H1 (cell line): ENCODE measurements around the gene TRAPPC8.

ENCODE experiments used
- CTCF ChIP-seq, 3 experiments: IDR thresholded peaks; 1 replicate in 2 of 3; 2 replicates in 1 of 3; pipeline versions ENCODE4 v1.5.1 to v1.6.1; 2011; ENCODE audit warnings: low read length in 3 of 3, mild to moderate bottlenecking in 3 of 3, inconsistent platforms in 2 of 3, low read depth in 1 of 3, moderate library complexity in 1 of 3; ENCODE audit not compliant: insufficient read depth in 1 of 3; ENCODE audit errors: control extremely low read depth in 1 of 3
- JUN ChIP-seq: IDR thresholded peaks from 2 replicates; pipeline ENCODE4 v1.6.1; 2011; ENCODE audit warnings: low read depth, mild to moderate bottlenecking, improper control_type of control experiment, low read length
- SIN3A ChIP-seq, 2 experiments: IDR thresholded peaks in 1 of 2; conservative IDR thresholded peaks in 1 of 2; 2 replicates each; pipeline ENCODE4 v1.6.1; 2011 to 2012; ENCODE audit warnings: low read length in 2 of 2, improper control_type of control experiment in 1 of 2, low read depth in 1 of 2, mild to moderate bottlenecking in 1 of 2

- TF ChIP-seq JUN: no peak
- TF ChIP-seq CTCF (IDR thresholded peaks at IDR 0.05; ENCODE audit: control extremely low read depth in 1 of 3, insufficient read depth in 1 of 3, low read depth in 1 of 3, low read length in 3 of 3): no peak
- no peak for TF ChIP-seq SIN3A (conservative IDR thresholded peaks at IDR 0.05 in 1 of 2, IDR thresholded peaks at IDR 0.05 in 1 of 2; ENCODE audit: low read depth in 1 of 2, low read length in 2 of 2)
Observed at GRCh38 chr18:31860488-31860887, 82.4 kb downstream of the TRAPPC8 start.
